Activated naive CD8-positive, alpha-beta T cell treated with anti-CD3 and anti-CD28 coated beads for 36 hours (primary cell): ENCODE measurements around the gene TMEM41A. TPM values are rescaled to one million over a fixed set of nuclear protein-coding genes. Genes with fewer than 3 reads are reported as not detected.
"Not testable (repeated sequence)": the region's sequence is repeated elsewhere in the genome, so short reads cannot be mapped to it uniquely, and the experiment has no call there.

Experiments
- DNase-seq: peaks from one replicate; pipeline ENCODE4 v3.0.0; 2021
- H3K27ac Mint-ChIP-seq: one replicate; pipeline ENCODE4 v1.8.0; 2022; ENCODE audit warnings: mild to moderate bottlenecking, moderate library complexity, mixed read lengths
- H3K27me3 Mint-ChIP-seq: one replicate; pipeline ENCODE4 v1.8.0; 2022; ENCODE audit warnings: mild to moderate bottlenecking, mixed read lengths
- H3K36me3 Mint-ChIP-seq: one replicate; pipeline ENCODE4 v1.8.0; 2021; ENCODE audit warnings: mild to moderate bottlenecking, mixed read lengths
- H3K4me1 Mint-ChIP-seq: one replicate; pipeline ENCODE4 v1.8.0; 2021; ENCODE audit warnings: mixed read lengths
- H3K4me3 Mint-ChIP-seq: one replicate; pipeline ENCODE4 v1.8.0; 2022; ENCODE audit warnings: mild to moderate bottlenecking, moderate library complexity, mixed read lengths
- H3K9me3 Mint-ChIP-seq: one replicate; pipeline ENCODE4 v1.8.0; 2022; ENCODE audit warnings: mixed read lengths
- total RNA-seq, 2 experiments: library from RNA; stranded (reverse); gene quantifications; one replicate each; pipeline ENCODE4 v1.2.3, GENCODE V29; 2021

TMEM41A gene
- total RNA-seq, 2 experiments from 2014 or later = 18.4 to 20.0 TPM

- no peak overlapping the region for H3K27ac Mint-ChIP-seq
- no peak overlapping the region for H3K4me3 Mint-ChIP-seq
- no peaks in the 10 kb centered on the region for H3K27me3 Mint-ChIP-seq
- no peaks in the 10 kb centered on the region for H3K36me3 Mint-ChIP-seq
- no peak for DNase-seq
- H3K4me1 Mint-ChIP-seq = no peaks in the 10 kb centered on the region
- H3K9me3 Mint-ChIP-seq = no peaks in the 10 kb centered on the region
These were observed 9.6 kb upstream of the TMEM41A start for GRCh38 chr3:185508335-185508991.

GRCh38 chr3:185507883-185508282, 9.0 kb upstream of the TMEM41A start:
- Mint-ChIP-seq H3K9me3 (no peaks in the 10 kb centered on the region), H3K27me3 (no peaks in the 10 kb centered on the region), H3K36me3 (no peaks in the 10 kb centered on the region), H3K4me1 (no peaks in the 10 kb centered on the region), H3K27ac (no peak overlapping the region), H3K4me3 (no peak overlapping the region)
- no peak for DNase-seq

GRCh38 chr3:185504636-185505035, 5.8 kb upstream of the TMEM41A start:
- Mint-ChIP-seq H3K4me1 (no peaks in the 10 kb centered on the region), H3K36me3 (no peaks in the 10 kb centered on the region), H3K27ac (no peak overlapping the region), H3K4me3 (no peak overlapping the region), H3K27me3 (no peaks in the 10 kb centered on the region), H3K9me3 (no peaks in the 10 kb centered on the region)
- no peak for DNase-seq

- H3K9me3 Mint-ChIP-seq = no peaks in the 10 kb centered on the region
- H3K4me3 Mint-ChIP-seq = no peak overlapping the region
- H3K27ac Mint-ChIP-seq = no peak overlapping the region
- H3K36me3 Mint-ChIP-seq = no peaks in the 10 kb centered on the region
- no peaks in the 10 kb centered on the region for H3K27me3 Mint-ChIP-seq
- H3K4me1 Mint-ChIP-seq = no peaks in the 10 kb centered on the region
- DNase-seq = no peak
These were observed 4.7 kb upstream of the TMEM41A start for GRCh38 chr3:185503521-185503920.

- H3K9me3 Mint-ChIP-seq = no peaks in the 10 kb centered on the region
- H3K36me3 Mint-ChIP-seq = no peaks in the 10 kb centered on the region
- H3K27ac Mint-ChIP-seq = no peak overlapping the region
- no peaks in the 10 kb centered on the region for H3K27me3 Mint-ChIP-seq
- no peak overlapping the region for H3K4me3 Mint-ChIP-seq
- no peak for DNase-seq
- no peaks in the 10 kb centered on the region for H3K4me1 Mint-ChIP-seq
These were observed 4.2 kb upstream of the TMEM41A start for GRCh38 chr3:185502987-185503386.

- H3K27me3 Mint-ChIP-seq = no peaks in the 10 kb centered on the region
- peaks cover 33% of the 10 kb centered on the region for H3K36me3 Mint-ChIP-seq
- DNase-seq = no peak
- H3K4me1 Mint-ChIP-seq = peaks cover 1% of the 10 kb centered on the region
- H3K9me3 Mint-ChIP-seq = no peaks in the 10 kb centered on the region
- no peak overlapping the region for H3K27ac Mint-ChIP-seq
- no peak overlapping the region for H3K4me3 Mint-ChIP-seq
These were observed 8.6 kb downstream of the TMEM41A start for GRCh38 chr3:185490241-185490640.

GRCh38 chr3:185489462-185489861, 9.4 kb downstream of the TMEM41A start:
- no peak overlapping the region for H3K27ac Mint-ChIP-seq
- no peaks in the 10 kb centered on the region for H3K27me3 Mint-ChIP-seq
- peaks cover 27% of the 10 kb centered on the region for H3K36me3 Mint-ChIP-seq
- no peaks in the 10 kb centered on the region for H3K9me3 Mint-ChIP-seq
- no peak for DNase-seq
- no peak overlapping the region for H3K4me3 Mint-ChIP-seq
- H3K4me1 Mint-ChIP-seq = peaks cover under 1% of the 10 kb centered on the region

GRCh38 chr3:185488465-185488864, 10.4 kb downstream of the TMEM41A start:
- Mint-ChIP-seq H3K27ac (no peak overlapping the region), H3K27me3 (no peaks in the 10 kb centered on the region), H3K36me3 (peaks cover 25% of the 10 kb centered on the region), H3K4me3 (no peak overlapping the region), H3K9me3 (no peaks in the 10 kb centered on the region), H3K4me1 (no peaks in the 10 kb centered on the region)
- no peak for DNase-seq

GRCh38 chr3:185486394-185486793, 12.4 kb downstream of the TMEM41A start:
- Mint-ChIP-seq H3K27ac (no peak overlapping the region), H3K9me3 (no peaks in the 10 kb centered on the region), H3K36me3 (peaks cover 34% of the 10 kb centered on the region), H3K27me3 (no peaks in the 10 kb centered on the region), H3K4me3 (no peak overlapping the region), H3K4me1 (peaks cover 9% of the 10 kb centered on the region)
- DNase-seq = no peak

- H3K36me3 Mint-ChIP-seq = peaks cover 42% of the 10 kb centered on the region
- no peak overlapping the region for H3K27ac Mint-ChIP-seq
- peaks cover 1% of the 10 kb centered on the region for H3K9me3 Mint-ChIP-seq
- no peak overlapping the region for H3K4me3 Mint-ChIP-seq
- H3K4me1 Mint-ChIP-seq = peaks cover 9% of the 10 kb centered on the region
- H3K27me3 Mint-ChIP-seq = no peaks in the 10 kb centered on the region
- no peak for DNase-seq
These were observed 14.5 kb downstream of the TMEM41A start for GRCh38 chr3:185484296-185484695.

- Mint-ChIP-seq H3K4me1 (peaks cover 9% of the 10 kb centered on the region), H3K36me3 (peaks cover 41% of the 10 kb centered on the region), H3K4me3 (no peak overlapping the region), H3K27ac (no peak overlapping the region), H3K27me3 (no peaks in the 10 kb centered on the region), H3K9me3 (peaks cover 1% of the 10 kb centered on the region)
- no peak for DNase-seq
These were observed 19.4 kb downstream of the TMEM41A start for GRCh38 chr3:185479373-185479945.

- DNase-seq = no peak
- Mint-ChIP-seq H3K27me3 (no peaks in the 10 kb centered on the region), H3K4me1 (no peaks in the 10 kb centered on the region), H3K36me3 (peaks cover 39% of the 10 kb centered on the region), H3K9me3 (peaks cover 1% of the 10 kb centered on the region), H3K27ac (no peak overlapping the region), H3K4me3 (no peak overlapping the region)
These were observed 21.5 kb downstream of the TMEM41A start for GRCh38 chr3:185477316-185477715.

GRCh38 chr3:185474922-185475321, 23.9 kb downstream of the TMEM41A start:
- peaks cover 25% of the 10 kb centered on the region for H3K36me3 Mint-ChIP-seq
- not testable (repeated sequence) for H3K27ac Mint-ChIP-seq, H3K27me3 Mint-ChIP-seq, H3K9me3 Mint-ChIP-seq, DNase-seq, H3K4me1 Mint-ChIP-seq, H3K4me3 Mint-ChIP-seq

- Mint-ChIP-seq H3K27me3 (no peaks in the 10 kb centered on the region), H3K36me3 (peaks cover 22% of the 10 kb centered on the region), H3K27ac (no peak overlapping the region), H3K9me3 (no peaks in the 10 kb centered on the region), H3K4me3 (no peak overlapping the region), H3K4me1 (no peaks in the 10 kb centered on the region)
- DNase-seq = no peak
These were observed 25.5 kb downstream of the TMEM41A start for GRCh38 chr3:185473290-185473815.

GRCh38 chr3:185470323-185470722, 28.5 kb downstream of the TMEM41A start:
- no peaks in the 10 kb centered on the region for H3K27me3 Mint-ChIP-seq

GRCh38 chr3:185469542-185469941, 29.3 kb downstream of the TMEM41A start:
- H3K4me3 Mint-ChIP-seq = no peak overlapping the region
- DNase-seq = no peak
- H3K9me3 Mint-ChIP-seq = no peaks in the 10 kb centered on the region
- no peak overlapping the region for H3K27ac Mint-ChIP-seq
- peaks cover 11% of the 10 kb centered on the region for H3K36me3 Mint-ChIP-seq
- no peaks in the 10 kb centered on the region for H3K4me1 Mint-ChIP-seq
- no peaks in the 10 kb centered on the region for H3K27me3 Mint-ChIP-seq

More at GRCh38 chr3:185470323-185470722, 28.5 kb downstream of the TMEM41A start:
- H3K9me3 Mint-ChIP-seq = no peaks in the 10 kb centered on the region
- peaks cover 15% of the 10 kb centered on the region for H3K36me3 Mint-ChIP-seq
- no peak overlapping the region for H3K4me3 Mint-ChIP-seq
- no peak overlapping the region for H3K27ac Mint-ChIP-seq
- DNase-seq = no peak
- H3K4me1 Mint-ChIP-seq = no peaks in the 10 kb centered on the region
